Measurements from ENCODE around the gene CCDC85C.

The CCDC85C gene

GRCh38 chr14:99643343-99643742, 39.3 kb upstream of the CCDC85C start:
- no peak for TF ChIP-seq REST (IDR thresholded peaks at IDR 0.05; ENCODE audit: low read depth)
- TF ChIP-seq FOXM1 (IDR thresholded peaks at IDR 0.05; ENCODE audit: borderline replicate concordance, low read depth): no peak
- TF ChIP-seq CEBPB (IDR thresholded peaks at IDR 0.05): no peak
- TF ChIP-seq YY1 (IDR thresholded peaks at IDR 0.05; ENCODE audit: low read depth): no peak
- TF ChIP-seq TEAD4 (IDR thresholded peaks at IDR 0.05): no peak
- no peak for TF ChIP-seq TCF12 (IDR thresholded peaks at IDR 0.05; ENCODE audit: low read depth)
- TF ChIP-seq EP300 (IDR thresholded peaks at IDR 0.05; ENCODE audit: borderline replicate concordance): no peak
- no peak for TF ChIP-seq MAX (IDR thresholded peaks at IDR 0.05)
- TF ChIP-seq CREB1 (IDR thresholded peaks at IDR 0.05; ENCODE audit: low read depth): no peak
- no peak for TF ChIP-seq USF1 (IDR thresholded peaks at IDR 0.05)
- TF ChIP-seq RAD21 (IDR thresholded peaks at IDR 0.05; ENCODE audit: low read depth): no peak
- TF ChIP-seq ZBTB7A (IDR thresholded peaks at IDR 0.05; ENCODE audit: low read depth): no peak
- TF ChIP-seq TAF1 (IDR thresholded peaks at IDR 0.05; ENCODE audit: low read depth): no peak
- TF ChIP-seq NFIC (IDR thresholded peaks at IDR 0.05): no peak
- no peak for TF ChIP-seq EGR1 (IDR thresholded peaks at IDR 0.05)

- no peak for TF ChIP-seq TCF12 (IDR thresholded peaks at IDR 0.05; ENCODE audit: low read depth)
- no peak for TF ChIP-seq CREB1 (IDR thresholded peaks at IDR 0.05; ENCODE audit: low read depth)
- no peak for TF ChIP-seq TAF1 (IDR thresholded peaks at IDR 0.05; ENCODE audit: low read depth)
- no peak for TF ChIP-seq USF1 (IDR thresholded peaks at IDR 0.05)
- no peak for TF ChIP-seq EP300 (IDR thresholded peaks at IDR 0.05; ENCODE audit: borderline replicate concordance)
- TF ChIP-seq REST (IDR thresholded peaks at IDR 0.05; ENCODE audit: low read depth): no peak
- TF ChIP-seq MAX (IDR thresholded peaks at IDR 0.05): no peak
- TF ChIP-seq TEAD4 (IDR thresholded peaks at IDR 0.05): no peak
- no peak for TF ChIP-seq YY1 (IDR thresholded peaks at IDR 0.05; ENCODE audit: low read depth)
- TF ChIP-seq RAD21 (IDR thresholded peaks at IDR 0.05; ENCODE audit: low read depth): no peak
- TF ChIP-seq ZBTB7A (IDR thresholded peaks at IDR 0.05; ENCODE audit: low read depth): no peak
- TF ChIP-seq FOXM1 (IDR thresholded peaks at IDR 0.05; ENCODE audit: borderline replicate concordance, low read depth): no peak
- TF ChIP-seq NFIC (IDR thresholded peaks at IDR 0.05): no peak
- no peak for TF ChIP-seq EGR1 (IDR thresholded peaks at IDR 0.05)
- no peak for TF ChIP-seq CEBPB (IDR thresholded peaks at IDR 0.05)
These were observed 33.6 kb upstream of the CCDC85C start for GRCh38 chr14:99637624-99638023.

- TF ChIP-seq EGR1 (IDR thresholded peaks at IDR 0.05) (no peak), TAF1 (IDR thresholded peaks at IDR 0.05; ENCODE audit: low read depth) (no peak), USF1 (IDR thresholded peaks at IDR 0.05) (no peak), REST (IDR thresholded peaks at IDR 0.05; ENCODE audit: low read depth) (no peak), ZBTB7A (IDR thresholded peaks at IDR 0.05; ENCODE audit: low read depth) (no peak), YY1 (IDR thresholded peaks at IDR 0.05; ENCODE audit: low read depth) (no peak), TEAD4 (IDR thresholded peaks at IDR 0.05) (no peak), CEBPB (IDR thresholded peaks at IDR 0.05) (no peak)
These were observed 32.5 kb upstream of the CCDC85C start for GRCh38 chr14:99636487-99636886.

- TF ChIP-seq EGR1 (IDR thresholded peaks at IDR 0.05): no peak
- no peak for TF ChIP-seq TEAD4 (IDR thresholded peaks at IDR 0.05)
- TF ChIP-seq MAX (IDR thresholded peaks at IDR 0.05): no peak
- TF ChIP-seq REST (IDR thresholded peaks at IDR 0.05; ENCODE audit: low read depth): no peak
- TF ChIP-seq TCF12 (IDR thresholded peaks at IDR 0.05; ENCODE audit: low read depth): no peak
- TF ChIP-seq TAF1 (IDR thresholded peaks at IDR 0.05; ENCODE audit: low read depth): no peak
- TF ChIP-seq CREB1 (IDR thresholded peaks at IDR 0.05; ENCODE audit: low read depth): no peak
- no peak for TF ChIP-seq FOXM1 (IDR thresholded peaks at IDR 0.05; ENCODE audit: borderline replicate concordance, low read depth)
- no peak for TF ChIP-seq YY1 (IDR thresholded peaks at IDR 0.05; ENCODE audit: low read depth)
- TF ChIP-seq NFIC (IDR thresholded peaks at IDR 0.05): no peak
- TF ChIP-seq ZBTB7A (IDR thresholded peaks at IDR 0.05; ENCODE audit: low read depth): no peak
- no peak for TF ChIP-seq EP300 (IDR thresholded peaks at IDR 0.05; ENCODE audit: borderline replicate concordance)
- TF ChIP-seq RAD21 (IDR thresholded peaks at IDR 0.05; ENCODE audit: low read depth): no peak
- TF ChIP-seq USF1 (IDR thresholded peaks at IDR 0.05): no peak
- TF ChIP-seq CEBPB (IDR thresholded peaks at IDR 0.05): no peak
These were observed 31.1 kb upstream of the CCDC85C start for GRCh38 chr14:99635116-99635515.
